Activated T-helper 2 cell treated with anti-CD3 and anti-CD28 coated beads, Interferon-gamma antibody, Interleukin-2, Interleukin-4, amounts not matched to agents 10 μg/mL and 5 μg/mL and 100 μg/mL, durations not matched to agents 14 hours and 24 hours and 36 hours (primary cell): ENCODE data around the gene RNU1-4. TPM values are rescaled to one million over a fixed set of nuclear protein-coding genes. Genes with fewer than 3 reads are reported as not detected.
"Not testable (repeated sequence)": the region's sequence is repeated elsewhere in the genome, so short reads cannot be mapped to it uniquely, and the experiment has no call there.

Source experiments
- DNase-seq: peaks from one replicate; pipeline ENCODE4 v3.0.0; 2021; ENCODE audit warnings: low spot score
- H3K27ac Mint-ChIP-seq: one replicate; pipeline ENCODE4 v1.8.0; 2021; ENCODE audit warnings: mixed read lengths
- H3K27me3 Mint-ChIP-seq: one replicate; pipeline ENCODE4 v1.8.0; 2021; ENCODE audit warnings: low read depth, mixed read lengths
- H3K36me3 Mint-ChIP-seq: one replicate; pipeline ENCODE4 v1.8.0; 2021; ENCODE audit warnings: low read depth, mixed read lengths
- H3K4me1 Mint-ChIP-seq: one replicate; pipeline ENCODE4 v1.8.0; 2021; ENCODE audit warnings: low read depth, mixed read lengths
- H3K4me3 Mint-ChIP-seq: one replicate; pipeline ENCODE4 v1.8.0; 2021; ENCODE audit warnings: low read depth, mild to moderate bottlenecking, moderate library complexity, mixed read lengths
- H3K9me3 Mint-ChIP-seq: one replicate; pipeline ENCODE4 v1.8.0; 2021; ENCODE audit warnings: mixed read lengths
- intact Hi-C: fragments of 100-400 bp; cut with micrococcal nuclease; formaldehyde crosslinking; loops from one replicate; pipeline ENCODE4 v1.15.1; 2023
- total RNA-seq: library from RNA; stranded (reverse); gene quantifications from 2 replicates; pipeline ENCODE4 v1.2.3, GENCODE V29; 2022

The RNU1-4 gene
- total RNA-seq, 1 donor from 2014 or later: 2,369 TPM

DNA sequence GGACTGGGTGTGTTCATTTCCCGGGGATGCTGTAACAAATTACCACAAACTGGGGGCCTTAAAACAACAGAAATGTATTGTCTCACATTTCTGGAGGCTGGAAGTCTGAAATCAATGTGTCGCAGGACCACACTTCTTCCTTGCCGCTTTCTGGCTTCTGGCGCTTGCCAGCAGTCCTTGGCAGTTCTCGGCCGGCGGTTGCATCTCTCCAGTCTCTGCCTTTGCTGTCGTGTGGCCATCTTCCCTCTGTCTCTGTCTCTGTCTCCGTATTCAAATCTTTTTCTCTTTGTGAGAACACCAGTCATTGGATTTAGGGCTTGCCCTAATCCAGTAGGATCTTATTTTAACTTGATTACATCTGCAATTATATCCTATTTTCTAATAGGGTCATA is 32.9 kb downstream of the RNU1-4 start:
- H3K4me3 Mint-ChIP-seq, intact Hi-C loops, H3K27me3 Mint-ChIP-seq, H3K9me3 Mint-ChIP-seq, DNase-seq, H3K4me1 Mint-ChIP-seq, H3K36me3 Mint-ChIP-seq, H3K27ac Mint-ChIP-seq: not testable (repeated sequence)

DNA sequence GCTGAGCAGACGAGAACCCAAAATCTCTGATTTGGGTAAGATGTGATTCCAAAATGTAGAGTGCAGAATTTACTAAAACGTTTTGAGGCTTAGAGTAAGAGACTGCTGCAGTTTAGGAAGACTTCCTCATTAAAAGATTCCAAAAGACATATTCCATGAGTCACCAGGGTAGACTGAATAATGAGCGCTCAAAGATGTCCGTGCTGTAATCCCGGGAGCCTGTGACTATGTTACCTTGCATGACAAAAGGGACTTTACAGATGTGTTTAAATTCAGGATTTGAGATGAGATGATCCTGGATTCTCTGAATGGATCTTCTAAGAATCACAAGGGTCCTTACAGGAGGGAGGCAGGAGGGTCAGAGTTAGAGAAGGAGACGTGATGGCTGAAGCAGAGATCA is 33.4 kb downstream of the RNU1-4 start:
- H3K4me1 Mint-ChIP-seq, H3K9me3 Mint-ChIP-seq, intact Hi-C loops, H3K27ac Mint-ChIP-seq, H3K36me3 Mint-ChIP-seq, H3K4me3 Mint-ChIP-seq, H3K27me3 Mint-ChIP-seq, DNase-seq: not testable (repeated sequence)

DNA sequence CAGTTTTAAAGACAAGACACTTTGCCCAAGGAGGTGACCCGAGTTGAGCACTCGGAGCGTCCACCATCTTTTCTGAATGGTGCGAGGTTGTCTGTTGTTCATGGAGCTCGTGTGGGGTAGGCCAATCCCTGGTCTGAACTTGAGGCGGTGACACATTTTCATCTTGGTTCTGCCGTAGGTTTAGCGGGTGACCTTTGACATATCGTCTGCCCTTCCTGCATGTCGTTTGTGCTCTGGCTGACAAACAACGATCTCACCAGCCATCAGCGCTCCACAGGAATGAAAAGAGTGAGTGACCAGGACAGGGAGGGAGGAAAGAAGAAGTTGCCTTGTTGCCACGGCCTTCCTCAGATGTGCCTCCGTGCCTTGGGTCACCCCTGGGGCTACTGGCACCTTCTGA is 34.5 kb downstream of the RNU1-4 start:
- H3K27ac Mint-ChIP-seq, H3K27me3 Mint-ChIP-seq, H3K9me3 Mint-ChIP-seq, DNase-seq, intact Hi-C loops, H3K4me1 Mint-ChIP-seq, H3K36me3 Mint-ChIP-seq, H3K4me3 Mint-ChIP-seq: not testable (repeated sequence)

DNA sequence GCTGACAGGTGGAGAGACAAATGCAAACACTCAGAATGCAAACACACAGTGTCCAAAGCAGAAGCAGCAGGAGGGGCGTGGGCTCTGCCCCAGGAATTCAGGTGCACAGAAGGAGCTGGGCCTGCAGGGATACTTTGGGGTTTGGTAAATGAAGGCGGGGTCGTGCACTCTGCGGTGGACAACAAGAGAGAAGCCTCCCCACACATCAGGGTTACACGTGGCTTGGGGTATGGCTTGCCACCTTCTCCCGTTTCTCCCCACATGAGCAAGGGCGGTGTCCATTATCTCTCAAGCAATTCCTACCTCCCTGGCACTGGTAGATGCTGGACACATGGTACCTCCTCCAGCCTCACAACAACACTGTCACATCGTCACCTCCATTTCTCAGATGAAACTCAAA is 35.0 kb downstream of the RNU1-4 start:
- H3K9me3 Mint-ChIP-seq, DNase-seq, H3K27ac Mint-ChIP-seq, H3K4me3 Mint-ChIP-seq, H3K36me3 Mint-ChIP-seq, H3K27me3 Mint-ChIP-seq, intact Hi-C loops, H3K4me1 Mint-ChIP-seq: not testable (repeated sequence)

DNA sequence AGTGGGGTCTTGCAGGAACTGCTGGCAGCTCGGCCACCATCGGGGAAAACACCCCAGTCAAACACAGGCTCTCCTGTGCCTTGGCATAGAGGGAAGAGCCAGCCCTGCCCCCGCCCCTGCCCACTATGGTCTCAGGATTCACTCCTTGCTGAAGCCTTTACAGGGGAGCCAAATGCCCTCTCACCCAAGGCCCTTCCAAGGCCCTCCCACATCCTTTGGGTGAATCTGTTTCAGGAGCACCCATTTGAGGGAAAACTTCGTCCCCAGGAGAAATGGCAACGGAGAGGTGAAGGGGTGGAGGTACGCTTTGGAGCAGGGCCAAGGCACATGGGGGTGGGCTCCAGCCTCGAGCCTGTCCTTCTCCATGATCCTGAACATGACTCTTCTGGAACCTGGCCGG is 35.9 kb downstream of the RNU1-4 start:
- H3K27ac Mint-ChIP-seq, DNase-seq, H3K27me3 Mint-ChIP-seq, H3K4me1 Mint-ChIP-seq, H3K4me3 Mint-ChIP-seq, H3K9me3 Mint-ChIP-seq, intact Hi-C loops, H3K36me3 Mint-ChIP-seq: not testable (repeated sequence)

DNA sequence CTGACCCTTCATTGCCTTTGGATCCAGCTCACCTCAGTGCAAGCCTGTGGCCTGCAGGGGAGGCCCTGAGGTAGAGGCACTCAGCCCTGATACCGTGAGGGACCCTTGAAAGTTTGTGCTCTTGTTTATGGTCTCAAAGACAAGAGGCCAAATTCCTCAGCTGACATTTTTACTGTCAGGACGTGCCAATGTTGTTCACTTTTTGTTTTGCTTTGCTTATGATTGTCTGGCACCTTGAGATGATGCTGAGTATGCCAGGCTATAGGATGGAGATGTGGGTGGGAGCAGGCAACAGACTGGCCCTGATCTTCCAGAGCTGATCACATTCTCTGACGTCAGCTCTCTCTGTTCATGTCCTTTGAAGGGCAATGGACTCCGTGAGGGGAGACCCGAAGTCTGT is 36.5 kb downstream of the RNU1-4 start:
- H3K9me3 Mint-ChIP-seq, H3K4me3 Mint-ChIP-seq, intact Hi-C loops, DNase-seq, H3K4me1 Mint-ChIP-seq, H3K27ac Mint-ChIP-seq, H3K36me3 Mint-ChIP-seq, H3K27me3 Mint-ChIP-seq: not testable (repeated sequence)

DNA sequence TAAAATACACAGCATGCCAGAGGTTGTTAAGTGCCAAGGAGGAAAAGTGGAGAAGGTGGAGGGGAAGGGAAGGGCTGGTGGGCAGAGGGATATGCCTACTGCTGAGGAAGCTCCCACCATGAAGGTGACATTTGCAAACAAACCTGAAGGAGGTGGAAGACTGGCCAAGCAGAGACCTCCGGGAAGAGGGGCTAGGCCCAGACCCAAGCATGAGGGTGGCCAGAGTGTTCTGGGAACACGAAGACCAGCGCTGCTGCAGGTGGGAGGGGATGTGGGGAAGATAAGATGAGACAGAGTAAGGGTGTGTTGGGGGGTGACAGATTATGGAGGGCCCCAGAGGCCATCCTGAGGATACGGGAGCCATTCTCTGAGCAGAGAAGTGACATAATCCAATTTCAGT is 37.5 kb downstream of the RNU1-4 start:
- H3K4me3 Mint-ChIP-seq, H3K4me1 Mint-ChIP-seq, H3K27me3 Mint-ChIP-seq, H3K36me3 Mint-ChIP-seq, H3K9me3 Mint-ChIP-seq, H3K27ac Mint-ChIP-seq, DNase-seq, intact Hi-C loops: not testable (repeated sequence)

DNA sequence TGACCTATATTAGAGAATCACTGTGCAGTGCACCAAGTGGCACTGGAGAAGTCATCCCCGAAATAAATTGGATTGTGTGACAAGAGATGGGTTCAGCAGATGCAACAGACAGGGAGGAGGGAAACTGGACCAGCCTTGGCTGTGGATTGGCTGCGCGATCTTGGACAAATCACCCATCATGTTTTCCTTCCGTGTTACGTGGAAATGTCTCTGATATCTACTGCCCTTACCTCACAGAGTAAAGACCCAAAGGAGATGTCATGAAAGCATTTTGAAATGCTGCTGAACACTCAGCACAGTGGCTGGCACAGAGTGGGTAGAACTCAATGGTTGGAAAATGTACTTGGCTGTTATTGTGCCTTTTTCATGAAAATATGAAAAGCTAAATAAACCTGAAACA is 39.2 kb downstream of the RNU1-4 start:
- H3K9me3 Mint-ChIP-seq, H3K36me3 Mint-ChIP-seq, intact Hi-C loops, DNase-seq, H3K27me3 Mint-ChIP-seq, H3K4me1 Mint-ChIP-seq, H3K4me3 Mint-ChIP-seq, H3K27ac Mint-ChIP-seq: not testable (repeated sequence)

DNA sequence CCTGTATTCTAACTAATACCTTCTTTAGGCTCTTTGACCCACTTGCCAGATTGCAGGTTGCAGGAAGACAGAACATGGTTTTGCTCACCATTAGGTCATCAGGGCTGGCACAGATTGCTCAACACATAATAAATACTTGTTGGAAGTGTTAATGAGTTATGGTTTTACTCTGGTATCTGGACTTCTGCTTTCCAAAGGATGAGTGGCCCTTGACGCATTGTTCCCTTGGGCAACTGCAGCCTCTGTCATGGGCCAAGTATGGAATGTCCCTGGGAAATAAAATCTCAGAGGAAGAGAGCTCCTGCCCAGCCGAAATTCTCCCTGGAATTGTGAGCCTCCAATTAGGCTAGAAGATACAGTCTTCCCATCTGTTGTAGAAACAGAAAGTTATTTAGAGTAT is 40.7 kb downstream of the RNU1-4 start:
- H3K9me3 Mint-ChIP-seq, H3K27me3 Mint-ChIP-seq, H3K36me3 Mint-ChIP-seq, H3K4me3 Mint-ChIP-seq, intact Hi-C loops, H3K4me1 Mint-ChIP-seq, H3K27ac Mint-ChIP-seq, DNase-seq: not testable (repeated sequence)

DNA sequence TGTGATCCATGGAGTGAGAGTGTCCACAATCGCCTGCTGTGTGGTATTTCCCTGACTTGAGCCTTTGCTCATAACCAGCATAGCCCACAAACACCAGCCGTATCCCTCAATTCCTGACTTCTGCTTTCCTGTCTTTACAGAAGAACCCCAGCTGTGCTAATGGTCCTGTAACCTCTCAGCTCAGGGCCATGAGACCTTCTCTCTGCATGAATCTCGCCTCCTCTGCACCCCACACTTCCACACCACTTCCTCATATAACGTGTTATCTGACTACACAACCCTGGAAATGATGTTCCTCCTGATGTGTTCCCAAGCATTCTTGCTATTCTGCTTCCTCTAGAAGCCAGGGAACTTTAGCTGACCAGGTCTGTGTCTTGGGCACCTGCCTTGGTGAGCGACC is 41.3 kb downstream of the RNU1-4 start:
- H3K4me3 Mint-ChIP-seq, H3K4me1 Mint-ChIP-seq, H3K36me3 Mint-ChIP-seq, H3K27ac Mint-ChIP-seq, H3K27me3 Mint-ChIP-seq, DNase-seq, H3K9me3 Mint-ChIP-seq, intact Hi-C loops: not testable (repeated sequence)

DNA sequence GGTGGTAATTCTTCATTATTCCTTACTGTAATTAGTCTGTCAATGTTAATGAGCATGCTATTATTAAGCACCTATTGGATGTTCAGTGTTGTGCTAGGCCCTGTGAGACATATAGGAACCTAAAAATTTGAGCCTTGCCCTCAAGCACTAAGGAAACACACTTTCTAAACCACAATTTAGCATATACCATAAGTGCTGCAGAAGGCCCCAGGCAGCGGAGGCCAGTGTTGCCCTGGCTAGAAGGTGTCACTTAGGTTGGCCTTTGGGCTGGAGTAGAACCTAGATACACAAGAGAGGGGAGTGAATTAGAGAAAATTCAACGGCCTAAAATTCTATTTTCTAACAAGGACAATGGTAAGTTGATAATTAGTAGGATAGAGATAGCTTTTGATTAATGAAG is 44.6 kb downstream of the RNU1-4 start:
- DNase-seq, H3K27me3 Mint-ChIP-seq, H3K9me3 Mint-ChIP-seq, H3K36me3 Mint-ChIP-seq, H3K4me1 Mint-ChIP-seq, H3K27ac Mint-ChIP-seq, intact Hi-C loops, H3K4me3 Mint-ChIP-seq: not testable (repeated sequence)

DNA sequence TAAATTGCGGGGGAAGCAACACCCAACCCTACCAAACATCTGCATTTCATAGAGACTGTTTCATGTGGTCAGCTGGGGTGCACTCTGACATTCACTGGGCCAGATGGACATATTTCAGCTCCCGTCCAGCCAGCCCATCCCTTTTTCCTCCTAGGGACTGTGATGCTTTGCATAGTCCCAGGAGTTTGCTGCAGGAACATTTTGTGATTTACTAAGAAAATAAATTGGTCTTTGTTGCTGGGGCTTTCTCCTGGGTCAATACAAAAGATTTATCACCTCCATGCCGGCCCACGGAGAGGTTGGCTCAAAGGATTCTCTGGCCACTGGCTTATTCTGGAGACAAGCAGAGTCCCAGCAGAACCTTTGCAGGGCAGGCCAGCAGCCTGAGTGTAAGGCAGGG is 46.0 kb downstream of the RNU1-4 start:
- intact Hi-C loops, H3K27me3 Mint-ChIP-seq, H3K36me3 Mint-ChIP-seq, H3K4me3 Mint-ChIP-seq, DNase-seq, H3K4me1 Mint-ChIP-seq, H3K9me3 Mint-ChIP-seq, H3K27ac Mint-ChIP-seq: not testable (repeated sequence)

DNA sequence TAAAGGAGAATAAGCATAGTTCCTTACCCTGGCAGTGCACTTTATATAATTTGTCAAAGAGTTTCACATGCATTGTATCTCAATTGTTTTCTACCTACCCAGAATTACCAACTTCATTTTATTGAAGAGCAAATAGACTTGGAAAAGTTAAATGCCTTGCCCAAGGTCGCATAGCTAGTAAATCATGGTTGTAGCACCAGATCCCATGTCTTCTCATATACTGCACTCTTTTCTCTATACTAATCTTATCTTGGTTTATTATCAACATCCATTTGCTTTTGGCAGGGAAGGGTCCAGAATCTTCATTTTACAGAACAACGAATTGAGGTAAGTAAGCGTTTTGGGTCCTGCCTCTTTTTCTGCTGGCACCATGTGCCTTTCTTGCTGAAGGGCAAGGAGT is 46.9 kb downstream of the RNU1-4 start:
- intact Hi-C loops, H3K9me3 Mint-ChIP-seq: not testable (repeated sequence)

DNA sequence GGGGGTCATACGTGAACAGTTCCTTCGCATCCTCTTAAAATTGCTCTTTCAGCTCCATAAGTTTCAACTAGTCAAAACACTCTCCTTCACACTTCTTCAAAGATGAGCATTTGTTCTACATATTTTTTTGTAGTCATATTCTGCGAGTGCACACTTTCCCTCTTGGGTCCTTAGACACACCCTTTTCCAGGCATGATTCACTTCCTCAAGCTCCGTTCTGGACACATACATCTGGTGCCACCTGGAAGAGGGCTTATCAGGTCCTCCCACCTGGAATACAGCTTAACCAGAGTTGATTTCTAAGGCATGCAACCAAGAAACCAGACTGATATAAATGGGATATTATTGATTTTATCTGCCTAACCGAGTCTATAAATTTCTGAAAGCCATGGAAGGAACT is 47.4 kb downstream of the RNU1-4 start:
- H3K36me3 Mint-ChIP-seq, H3K4me1 Mint-ChIP-seq, H3K27ac Mint-ChIP-seq, H3K27me3 Mint-ChIP-seq, DNase-seq, intact Hi-C loops, H3K4me3 Mint-ChIP-seq, H3K9me3 Mint-ChIP-seq: not testable (repeated sequence)

More for the DNA sequence above, 46.9 kb downstream of the RNU1-4 start:
- H3K4me3 Mint-ChIP-seq, H3K27ac Mint-ChIP-seq, DNase-seq, H3K27me3 Mint-ChIP-seq, H3K4me1 Mint-ChIP-seq, H3K36me3 Mint-ChIP-seq: not testable (repeated sequence)
